Upper lobe of right lung (tissue), 1 donor: Measurements from ENCODE around the gene KCNT1. TPM values are rescaled to one million over a fixed set of nuclear protein-coding genes. Genes with fewer than 3 reads are reported as not detected.

Experiments used
- ATAC-seq: fragments of 200-7000 bp; cut with Tn5 transposase; one replicate; pipeline ENCODE4 v1.9.1; 2020; ENCODE audit warnings: mild to moderate bottlenecking, moderate library complexity
- DNase-seq: peaks from one replicate; pipeline ENCODE4 v3.0.0-alpha.2; 2020
- H3K27ac ChIP-seq: fragments of 200-600 bp; one replicate; pipeline ENCODE4 v1.8.0; 2022
- H3K27me3 ChIP-seq: fragments of 200-600 bp; one replicate; pipeline ENCODE4 v1.8.0; 2022; ENCODE audit warnings: mild to moderate bottlenecking
- H3K36me3 ChIP-seq: fragments of 200-600 bp; one replicate; pipeline ENCODE4 v1.8.0; 2022
- H3K4me1 ChIP-seq: fragments of 200-600 bp; one replicate; pipeline ENCODE4 v1.8.0; 2022
- H3K4me3 ChIP-seq: fragments of 200-600 bp; one replicate; pipeline ENCODE4 v1.8.0; 2022; ENCODE audit warnings: mild to moderate bottlenecking
- H3K9me3 ChIP-seq: fragments of 200-600 bp; one replicate; pipeline ENCODE4 v1.8.0; 2022
- intact Hi-C: fragments of 100-400 bp; cut with DNase I; formaldehyde crosslinking; loops from one replicate; pipeline ENCODE4 v1.11.0; 2022
- total RNA-seq: library from RNA; stranded (reverse); fragmentation: NEBNext Ultra II Directional; extraction: Animal tissue kit (Norgen Biotek cat#: 25700); gene quantifications from one replicate; pipeline ENCODE4 v1.2.1, GENCODE V29; 2021
- TF ChIP-seq, protein P1 (sequence below): fragments of 200-600 bp; IDR thresholded peaks from one replicate; pipeline ENCODE4 v1.8.0; 2022; ENCODE audit warnings: antibody characterized with exemption
- donor health status: DM: no; HTN: yes; CAD: no; lungs with severe emphysema.

The KCNT1 gene
- total RNA-seq, 1 donor from 2014 or later, result 0.29 TPM

DNA sequence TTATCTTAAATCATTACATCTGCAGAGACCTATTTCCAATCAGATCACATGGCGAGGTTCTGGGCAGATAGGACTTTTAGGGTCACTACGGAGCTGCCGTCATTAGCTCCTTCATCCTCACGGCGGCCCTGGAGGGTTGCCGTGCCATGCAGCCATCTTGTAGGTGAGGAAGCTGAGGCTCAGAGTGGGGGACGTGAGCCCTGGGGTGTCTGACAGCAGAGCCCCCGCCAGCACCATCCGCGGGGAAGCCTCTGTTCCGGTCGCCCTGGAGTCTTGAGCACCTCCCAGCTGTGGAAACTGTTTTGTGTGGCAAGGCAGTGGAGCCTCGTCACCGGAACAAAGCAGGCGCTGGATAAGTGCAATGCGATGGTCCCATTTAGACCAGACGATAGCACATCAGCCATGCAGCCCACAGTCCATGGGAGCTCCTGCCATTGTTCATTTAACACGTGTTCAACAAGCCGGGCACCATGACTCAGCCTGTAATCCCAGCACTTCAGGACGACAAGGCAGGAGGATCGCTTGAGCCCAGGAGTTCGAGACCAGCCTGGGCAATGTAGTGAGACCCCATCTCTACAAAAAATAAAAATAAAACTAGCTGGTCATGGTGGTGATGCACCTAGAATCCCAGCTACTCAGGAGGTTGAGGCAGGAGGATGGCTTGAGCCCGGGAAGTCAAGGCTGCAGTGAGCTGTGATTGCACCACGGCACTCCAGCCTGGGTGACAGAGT lies 61.9 kb downstream of the KCNT1 start:
- no peaks in the 10 kb centered on the region for H3K27me3 ChIP-seq
- no peaks in the 10 kb centered on the region for H3K9me3 ChIP-seq
- DNase-seq, result no peak
- H3K27ac ChIP-seq, result no peak overlapping the region
- H3K4me1 ChIP-seq, result no peaks in the 10 kb centered on the region
- no peak overlapping the region for H3K4me3 ChIP-seq
- ATAC-seq, result no peak
- H3K36me3 ChIP-seq, result no peaks in the 10 kb centered on the region
- TF ChIP-seq, protein P1, sequence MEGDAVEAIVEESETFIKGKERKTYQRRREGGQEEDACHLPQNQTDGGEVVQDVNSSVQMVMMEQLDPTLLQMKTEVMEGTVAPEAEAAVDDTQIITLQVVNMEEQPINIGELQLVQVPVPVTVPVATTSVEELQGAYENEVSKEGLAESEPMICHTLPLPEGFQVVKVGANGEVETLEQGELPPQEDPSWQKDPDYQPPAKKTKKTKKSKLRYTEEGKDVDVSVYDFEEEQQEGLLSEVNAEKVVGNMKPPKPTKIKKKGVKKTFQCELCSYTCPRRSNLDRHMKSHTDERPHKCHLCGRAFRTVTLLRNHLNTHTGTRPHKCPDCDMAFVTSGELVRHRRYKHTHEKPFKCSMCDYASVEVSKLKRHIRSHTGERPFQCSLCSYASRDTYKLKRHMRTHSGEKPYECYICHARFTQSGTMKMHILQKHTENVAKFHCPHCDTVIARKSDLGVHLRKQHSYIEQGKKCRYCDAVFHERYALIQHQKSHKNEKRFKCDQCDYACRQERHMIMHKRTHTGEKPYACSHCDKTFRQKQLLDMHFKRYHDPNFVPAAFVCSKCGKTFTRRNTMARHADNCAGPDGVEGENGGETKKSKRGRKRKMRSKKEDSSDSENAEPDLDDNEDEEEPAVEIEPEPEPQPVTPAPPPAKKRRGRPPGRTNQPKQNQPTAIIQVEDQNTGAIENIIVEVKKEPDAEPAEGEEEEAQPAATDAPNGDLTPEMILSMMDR, result no peak
- intact Hi-C loops, result no loop called here

DNA sequence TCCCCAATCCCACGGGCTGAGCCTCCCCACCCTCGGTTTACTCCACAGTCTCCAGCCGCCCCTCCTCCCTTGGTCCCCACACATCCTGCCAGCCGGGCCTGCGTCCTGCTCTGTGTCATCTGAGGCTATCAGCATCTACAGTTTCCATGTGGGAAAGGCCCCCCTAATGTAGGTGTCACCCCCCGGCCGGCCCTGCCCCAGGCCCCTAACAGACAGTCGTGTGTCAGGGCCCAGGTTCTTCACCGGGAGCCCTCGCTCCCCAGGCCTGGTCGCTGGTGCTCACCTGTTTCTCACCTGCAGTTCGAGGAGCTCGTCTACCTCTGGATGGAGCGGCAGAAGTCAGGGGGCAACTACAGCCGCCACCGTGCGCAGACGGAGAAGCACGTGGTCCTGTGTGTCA lies 62.7 kb downstream of the KCNT1 start:
- no peaks in the 10 kb centered on the region for H3K9me3 ChIP-seq
- TF ChIP-seq, protein P1, result no peak
- H3K4me3 ChIP-seq, result no peak overlapping the region
- no peaks in the 10 kb centered on the region for H3K4me1 ChIP-seq
- DNase-seq, result no peak
- intact Hi-C loops, result no loop called here
- no peaks in the 10 kb centered on the region for H3K27me3 ChIP-seq
- H3K27ac ChIP-seq, result no peak overlapping the region
- no peak for ATAC-seq
- no peaks in the 10 kb centered on the region for H3K36me3 ChIP-seq

DNA sequence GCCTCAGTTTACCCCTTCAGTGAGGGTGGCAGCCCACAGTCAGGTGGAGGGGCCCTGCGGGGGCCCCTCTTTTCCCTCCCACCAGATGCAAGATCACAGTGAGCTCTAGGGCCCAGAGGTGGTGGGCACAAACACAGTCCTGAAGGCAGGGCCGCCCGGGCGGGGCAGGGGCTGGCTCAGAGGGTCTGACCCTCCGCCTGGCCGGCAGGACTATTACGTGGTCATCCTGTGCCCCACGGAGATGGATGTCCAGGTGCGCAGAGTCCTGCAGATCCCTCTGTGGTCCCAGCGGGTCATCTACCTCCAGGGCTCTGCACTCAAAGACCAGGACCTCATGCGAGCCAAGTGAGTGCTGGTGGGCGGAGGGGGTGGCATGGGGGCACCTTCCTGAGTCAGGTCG lies 63.4 kb downstream of the KCNT1 start:
- Histone ChIP-seq H3K27ac (no peak overlapping the region), H3K9me3 (no peaks in the 10 kb centered on the region), H3K27me3 (no peaks in the 10 kb centered on the region), H3K36me3 (no peaks in the 10 kb centered on the region), H3K4me3 (no peak overlapping the region), H3K4me1 (no peaks in the 10 kb centered on the region)
- TF ChIP-seq, protein P1, result no peak
- no peak for ATAC-seq
- no peak for DNase-seq
- intact Hi-C loops, result no loop called here

DNA sequence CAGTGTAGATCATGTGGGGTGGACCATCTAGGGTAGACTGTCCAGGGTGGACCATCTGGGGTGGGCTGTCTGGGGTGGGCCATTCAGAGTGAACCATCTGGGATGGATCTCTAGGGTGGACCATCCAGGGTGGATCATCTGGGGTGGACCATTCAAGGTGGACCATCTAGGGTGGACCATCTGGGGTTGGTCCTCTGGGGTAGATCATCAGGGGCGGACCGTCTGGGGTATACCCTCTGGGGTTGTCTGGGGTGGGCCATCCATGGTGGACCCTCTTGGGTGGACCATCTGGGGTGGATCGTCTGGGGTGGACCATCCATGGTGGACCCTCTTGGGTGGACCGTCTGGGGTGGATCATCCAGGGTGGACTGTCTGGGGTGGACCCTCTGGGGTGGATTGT lies 64.3 kb downstream of the KCNT1 start:
- TF ChIP-seq, protein P1, result no peak
- intact Hi-C loops, result no loop called here

DNA sequence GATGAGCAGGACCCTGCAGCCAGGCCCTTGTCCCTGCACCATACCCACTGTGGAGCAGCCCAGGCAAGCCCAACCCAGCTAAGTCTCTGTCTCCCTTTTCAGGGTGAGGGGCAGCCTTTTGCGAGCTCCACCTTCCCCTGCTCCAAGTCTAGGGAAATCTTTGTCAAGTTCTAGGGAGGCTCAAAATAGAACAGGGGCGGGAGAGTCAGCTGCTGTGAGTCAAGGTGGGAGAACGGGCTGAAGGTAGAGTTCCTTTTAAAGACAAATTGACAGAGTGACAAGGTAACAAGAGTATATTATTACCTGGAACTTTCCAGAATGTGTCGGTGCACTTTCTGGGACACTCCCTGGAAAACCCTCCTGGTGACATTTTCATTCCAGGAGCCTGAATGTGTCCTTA lies 64.7 kb downstream of the KCNT1 start:
- H3K9me3 ChIP-seq, result no peaks in the 10 kb centered on the region
- H3K27ac ChIP-seq, result no peak overlapping the region
- no peaks in the 10 kb centered on the region for H3K4me1 ChIP-seq
- H3K27me3 ChIP-seq, result no peaks in the 10 kb centered on the region
- DNase-seq, result no peak
- no peaks in the 10 kb centered on the region for H3K36me3 ChIP-seq
- ATAC-seq, result no peak
- no peak overlapping the region for H3K4me3 ChIP-seq
- TF ChIP-seq, protein P1, result no peak
- intact Hi-C loops, result no loop called here

More for the DNA sequence above, 64.3 kb downstream of the KCNT1 start:
- no peaks in the 10 kb centered on the region for H3K4me1 ChIP-seq
- no peak overlapping the region for H3K4me3 ChIP-seq
- ATAC-seq (no peak), DNase-seq (no peak)
- no peaks in the 10 kb centered on the region for H3K9me3 ChIP-seq
- H3K27me3 ChIP-seq, result no peaks in the 10 kb centered on the region
- H3K27ac ChIP-seq, result no peak overlapping the region
- no peaks in the 10 kb centered on the region for H3K36me3 ChIP-seq
